Prostate gland (tissue), 2 donors: Measurements from ENCODE around the gene GRB10.

ENCODE experiments used
- POLR2A ChIP-seq: fragments of 450-650 bp; IDR thresholded peaks from one replicate; pipeline ENCODE4 v1.6.1; 2016; ENCODE audit warnings: antibody characterized with exemption, mild to moderate bottlenecking
- POLR2AphosphoS5 ChIP-seq: sonication (generic); formaldehyde crosslinking; IDR thresholded peaks from one replicate; pipeline ENCODE4 v1.6.1; 2017; ENCODE audit warnings: antibody characterized with exemption
- TF ChIP-seq, protein P1 (sequence below), 4 experiments: fragments of 200-600 bp in 2 of 4; fragments of 450-650 bp in 2 of 4; sonication (generic) in 2 of 4; IDR thresholded peaks; 1 replicate in 3 of 4; 2 replicates in 1 of 4; pipeline ENCODE4 v1.5.1; 2016 to 2019; ENCODE audit warnings: antibody characterized with exemption in 4 of 4, mild to moderate bottlenecking in 2 of 4, moderate library complexity in 2 of 4

- TF ChIP-seq, protein P1, sequence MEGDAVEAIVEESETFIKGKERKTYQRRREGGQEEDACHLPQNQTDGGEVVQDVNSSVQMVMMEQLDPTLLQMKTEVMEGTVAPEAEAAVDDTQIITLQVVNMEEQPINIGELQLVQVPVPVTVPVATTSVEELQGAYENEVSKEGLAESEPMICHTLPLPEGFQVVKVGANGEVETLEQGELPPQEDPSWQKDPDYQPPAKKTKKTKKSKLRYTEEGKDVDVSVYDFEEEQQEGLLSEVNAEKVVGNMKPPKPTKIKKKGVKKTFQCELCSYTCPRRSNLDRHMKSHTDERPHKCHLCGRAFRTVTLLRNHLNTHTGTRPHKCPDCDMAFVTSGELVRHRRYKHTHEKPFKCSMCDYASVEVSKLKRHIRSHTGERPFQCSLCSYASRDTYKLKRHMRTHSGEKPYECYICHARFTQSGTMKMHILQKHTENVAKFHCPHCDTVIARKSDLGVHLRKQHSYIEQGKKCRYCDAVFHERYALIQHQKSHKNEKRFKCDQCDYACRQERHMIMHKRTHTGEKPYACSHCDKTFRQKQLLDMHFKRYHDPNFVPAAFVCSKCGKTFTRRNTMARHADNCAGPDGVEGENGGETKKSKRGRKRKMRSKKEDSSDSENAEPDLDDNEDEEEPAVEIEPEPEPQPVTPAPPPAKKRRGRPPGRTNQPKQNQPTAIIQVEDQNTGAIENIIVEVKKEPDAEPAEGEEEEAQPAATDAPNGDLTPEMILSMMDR (IDR thresholded peaks at IDR 0.05), result no peak
- no peak for TF ChIP-seq POLR2A
- TF ChIP-seq POLR2AphosphoS5, result no peak
Observed at GRCh38 chr7:50728184-50728583, 54.5 kb downstream of the GRB10 start.
